ENCODE measurements around the gene IFITM10. TPM values are rescaled to one million over a fixed set of nuclear protein-coding genes. Genes with fewer than 3 reads are reported as not detected.

The IFITM10 gene
- total RNA-seq, 8 experiments from 2014 or later: 0.31 to 3.1 (median 0.73) TPM

DNA sequence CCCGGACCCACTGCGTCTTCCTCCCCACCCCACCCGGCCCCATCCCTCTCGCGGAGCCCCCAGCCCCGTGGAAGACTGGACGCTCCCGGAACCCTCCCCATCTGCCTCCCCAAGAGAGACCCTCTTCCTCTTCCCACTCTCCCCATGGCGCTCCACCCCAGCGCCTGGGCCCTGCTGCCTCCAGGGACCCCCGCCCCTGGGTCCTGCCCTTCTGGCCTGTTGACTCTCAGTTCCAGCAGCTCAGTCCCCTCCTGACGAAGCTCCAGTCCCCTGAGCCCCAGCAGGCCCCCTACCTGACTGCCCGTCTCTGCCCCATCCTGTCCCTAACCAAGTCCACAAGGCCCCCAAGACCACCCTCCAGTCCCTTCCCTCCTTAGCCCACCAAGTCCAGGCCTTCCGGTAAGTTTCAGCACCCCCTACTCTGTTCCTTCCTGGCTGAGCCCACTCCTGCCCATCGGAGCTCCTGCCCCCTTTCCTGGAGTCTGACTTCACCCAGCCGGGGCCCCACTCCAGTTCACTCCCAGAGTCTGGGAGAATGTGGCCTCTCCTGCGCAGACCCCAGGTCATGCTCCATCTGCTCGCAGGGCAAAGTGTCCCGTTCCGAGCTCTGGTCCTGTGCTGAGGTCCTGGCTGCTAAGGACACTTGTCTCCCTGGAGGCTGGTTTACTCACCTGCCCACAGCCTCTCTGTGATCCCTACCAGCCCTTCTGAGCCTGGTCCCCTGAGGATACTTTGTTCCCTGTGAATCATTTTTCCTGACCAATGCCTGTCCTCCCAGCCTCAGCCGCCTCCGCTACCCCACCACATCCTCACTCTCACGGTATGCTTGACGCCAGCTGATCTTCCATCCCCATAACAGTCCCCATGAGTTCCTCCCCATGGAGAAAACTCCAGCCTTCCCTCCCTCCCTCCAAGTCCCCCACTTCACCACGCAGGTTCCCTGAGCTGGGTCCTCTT is 722 bp downstream of the IFITM10 start:
- in situ Hi-C loops (cut with MboI; ENCODE audit: low pct_unique_long_range_greater_than_20kb in 2 of 9, low sequenced_read_pairs in 9 of 9, unreplicated experiment in 9 of 9): no loop called here
- ATAC-seq (replicated peaks in 6 of 8): peak; percentile 7 to 77 (median 59)
- Histone ChIP-seq H3K27ac (no peak overlapping the region), H3K4me1 (replicated peaks in 1 of 2) (peaks cover 2 to 13% of the 10 kb centered on the region in 2 donors), H3K4me3 (peak overlapping the region in 4 of 5 donors; percentile 21 to 36 (median 25))
- WGBS, 10 experiments: 0 to 38% (median 8%) methylated on average over 1 to 5 of the region's 25 CpGs; no CpG with 5 or more reads in 4 of the 10 experiments

DNA sequence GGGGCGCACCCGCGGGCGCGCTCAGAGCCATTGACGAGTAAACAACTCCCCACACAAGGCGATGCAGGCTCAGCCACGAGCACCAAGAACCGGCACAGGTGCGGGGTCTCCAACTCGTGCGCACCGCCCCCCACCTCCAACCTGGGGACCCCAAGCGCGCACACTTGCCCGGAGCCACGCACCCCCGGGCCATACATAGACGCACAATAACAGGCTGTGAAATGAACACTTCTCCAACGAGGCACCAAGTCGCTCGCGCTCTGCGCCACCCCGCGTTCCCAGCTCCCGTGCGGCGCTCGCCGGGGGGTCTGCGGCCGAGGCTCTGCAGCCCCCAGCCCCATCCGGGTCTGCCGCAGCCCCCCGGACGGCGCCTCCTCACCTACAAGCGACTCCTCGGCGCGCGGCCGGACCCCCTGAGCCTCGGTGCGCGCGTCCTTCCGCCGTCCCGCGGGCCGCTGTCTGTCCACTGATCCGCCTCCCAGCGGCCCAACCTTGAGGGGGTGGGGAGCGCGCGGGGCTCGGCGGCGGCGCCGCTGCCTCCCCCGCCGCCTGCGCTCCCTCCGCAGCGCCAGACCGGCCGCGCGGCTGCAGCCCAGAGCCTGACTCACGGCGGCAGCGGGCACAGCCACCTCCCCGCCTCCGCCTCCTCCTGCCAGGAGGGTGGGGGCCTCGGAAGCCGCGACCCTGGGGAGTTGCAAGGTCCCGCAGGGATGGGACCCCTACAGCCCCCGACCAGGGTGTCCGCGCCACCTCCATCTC is 1.6 kb downstream of the IFITM10 start:
- peak; percentile 8 to 65 (median 52) for ATAC-seq (replicated peaks in 6 of 8)
- WGBS, 10 experiments: 0 to 3% (median 2%) methylated on average over 1 to 14 of the region's 84 CpGs; no CpG with 5 or more reads in 6 of the 10 experiments
- Histone ChIP-seq H3K4me1 (replicated peaks in 1 of 2) (peaks cover 2 to 13% of the 10 kb centered on the region in 2 donors), H3K27ac (no peak overlapping the region), H3K4me3 (peak overlapping the region; percentile 12 to 36 (median 25))
- in situ Hi-C loops (cut with MboI; ENCODE audit: low pct_unique_long_range_greater_than_20kb in 2 of 9, low sequenced_read_pairs in 9 of 9, unreplicated experiment in 9 of 9): no loop called here

DNA sequence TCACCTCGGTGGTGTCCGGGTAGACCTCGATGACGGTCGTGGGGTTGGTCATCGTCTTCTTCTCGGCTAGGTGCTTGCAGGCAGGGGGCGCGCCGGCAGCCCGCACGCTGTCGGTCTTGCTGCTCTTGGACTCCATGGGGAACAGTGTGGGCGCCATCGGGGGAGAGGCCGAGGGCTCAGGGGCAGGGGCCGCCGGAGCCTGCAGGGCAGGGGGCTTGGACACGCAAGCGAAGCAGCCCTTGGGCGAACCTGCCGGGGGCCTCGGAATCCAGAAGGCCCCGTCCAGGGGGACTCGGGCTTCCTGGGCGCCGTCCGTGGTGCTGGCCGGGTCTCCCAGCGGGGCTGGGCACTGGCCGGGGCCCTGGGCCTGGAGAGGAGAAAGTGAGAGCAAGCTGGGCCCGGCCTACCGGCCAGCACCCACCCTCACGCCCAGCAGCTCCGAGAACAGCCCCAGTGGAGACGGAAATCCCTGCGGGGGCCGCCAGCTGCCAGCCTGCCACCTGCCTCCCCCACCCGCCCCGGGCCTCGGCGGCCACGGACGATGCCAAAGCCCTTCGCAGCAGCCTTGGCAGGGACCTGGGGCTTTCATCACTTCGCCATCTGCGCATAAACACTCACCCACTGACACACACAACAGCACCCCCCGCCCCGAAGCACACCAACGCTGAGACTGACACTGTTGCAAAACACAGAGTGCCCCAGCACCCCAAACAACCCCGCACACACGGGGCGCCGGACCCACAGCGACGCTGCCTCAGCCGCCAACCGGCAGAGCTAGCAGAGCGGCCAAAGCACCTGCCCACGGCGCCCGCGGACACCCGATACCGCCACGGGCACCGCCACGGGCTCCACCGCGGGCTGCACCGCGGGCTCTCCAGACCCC is 2.4 kb downstream of the IFITM10 start:
- 0 to 58% (median 5%) methylated on average over 1 to 16 of the region's 72 CpGs; no CpG with 5 or more reads in 7 of the 10 experiments for WGBS, 10 experiments

DNA sequence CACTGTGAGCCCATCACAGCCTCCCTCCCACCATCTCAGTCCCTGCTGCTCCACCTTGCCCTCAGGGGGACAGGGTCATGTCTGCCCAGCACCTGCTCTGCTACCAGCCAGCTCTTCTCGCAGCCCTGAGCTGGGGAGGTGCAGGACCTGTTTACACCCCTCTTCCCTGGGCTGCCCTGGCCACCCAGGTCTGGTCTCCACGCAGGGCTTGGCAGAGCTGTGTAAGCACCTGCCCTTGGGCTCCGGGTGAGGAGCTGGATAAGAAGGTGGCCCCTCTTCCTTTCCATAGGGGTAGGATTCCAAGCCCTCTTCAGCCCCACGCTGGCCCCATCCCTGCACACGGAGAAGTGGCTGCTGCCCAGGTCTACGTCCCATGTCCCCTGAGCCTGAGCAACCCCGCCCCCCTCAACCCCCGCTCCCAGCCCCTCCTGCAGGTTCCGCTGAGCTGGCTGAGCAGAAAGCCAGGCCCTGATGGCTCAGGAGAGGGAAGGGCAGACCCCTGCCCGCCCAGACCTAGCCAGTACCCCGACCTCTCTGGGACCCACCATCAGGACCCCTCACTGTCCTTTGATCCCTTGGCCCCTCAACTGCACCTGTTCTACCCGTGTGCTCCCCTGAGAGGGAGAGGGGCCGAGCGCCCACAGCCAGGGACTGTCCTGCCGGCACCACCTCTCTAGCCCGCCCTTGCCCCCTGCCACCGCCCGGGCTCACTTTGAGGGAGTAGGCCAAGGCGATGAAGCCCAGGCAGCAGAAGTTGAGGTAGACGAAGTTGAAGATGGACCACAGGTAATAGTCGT is 3.2 kb downstream of the IFITM10 start:
- H3K4me3 ChIP-seq: no peak overlapping the region

More for the DNA sequence above, 2.4 kb downstream of the IFITM10 start:
- in situ Hi-C loops (cut with MboI; ENCODE audit: low pct_unique_long_range_greater_than_20kb in 2 of 9, low sequenced_read_pairs in 9 of 9, unreplicated experiment in 9 of 9): no loop called here
- H3K27ac ChIP-seq: no peak overlapping the region
- peaks cover 2 to 13% of the 10 kb centered on the region in 2 donors for H3K4me1 ChIP-seq (replicated peaks in 1 of 2)
- peak overlapping the region in 3 of 5 donors; percentile 25 to 36 (median 25) for H3K4me3 ChIP-seq
- ATAC-seq (replicated peaks in 6 of 8): no peak

DNA sequence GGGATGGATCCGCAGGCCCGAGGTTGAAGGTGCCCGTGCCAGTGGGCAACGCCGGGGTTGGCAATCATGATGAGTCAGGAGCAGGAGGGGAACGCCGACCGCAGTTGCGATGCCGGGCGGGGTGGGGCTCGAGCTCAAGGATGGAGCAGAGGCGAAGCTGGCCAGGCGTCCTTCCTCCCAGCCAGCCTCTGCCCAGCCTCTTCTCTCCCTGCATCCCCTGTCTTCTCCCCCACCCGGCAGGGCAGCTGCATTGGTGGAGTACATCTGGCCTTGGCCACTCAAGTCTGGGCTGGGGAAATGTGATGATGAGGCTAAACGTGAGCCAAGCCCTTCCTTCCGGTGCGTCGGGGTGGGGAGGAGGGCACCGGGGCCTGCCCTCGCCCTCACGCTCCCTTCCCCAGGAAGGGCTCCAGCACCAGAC is 3.9 kb downstream of the IFITM10 start:
- 0 to 100% (median 53%) methylated on average over 1 to 6 of the region's 22 CpGs; no CpG with 5 or more reads in 6 of the 10 experiments for WGBS, 10 experiments
- Histone ChIP-seq H3K4me3 (no peak overlapping the region), H3K4me1 (replicated peaks in 1 of 2) (peaks cover 2 to 13% of the 10 kb centered on the region in 2 donors), H3K27ac (no peak overlapping the region)
- ATAC-seq (replicated peaks in 6 of 8): no peak
- in situ Hi-C loops (cut with MboI; ENCODE audit: low pct_unique_long_range_greater_than_20kb in 2 of 9, low sequenced_read_pairs in 9 of 9, unreplicated experiment in 9 of 9): no loop called here

More for the DNA sequence above, 3.2 kb downstream of the IFITM10 start:
- 78% methylated on average over 3 of the region's 21 CpGs; no CpG with 5 or more reads in 9 of the 10 experiments for WGBS, 10 experiments
- Histone ChIP-seq H3K4me1 (replicated peaks in 1 of 2) (peaks cover 2 to 13% of the 10 kb centered on the region in 2 donors), H3K27ac (no peak overlapping the region)
- no peak for ATAC-seq (replicated peaks in 6 of 8)
- in situ Hi-C loops (cut with MboI; ENCODE audit: low pct_unique_long_range_greater_than_20kb in 2 of 9, low sequenced_read_pairs in 9 of 9, unreplicated experiment in 9 of 9): no loop called here

DNA sequence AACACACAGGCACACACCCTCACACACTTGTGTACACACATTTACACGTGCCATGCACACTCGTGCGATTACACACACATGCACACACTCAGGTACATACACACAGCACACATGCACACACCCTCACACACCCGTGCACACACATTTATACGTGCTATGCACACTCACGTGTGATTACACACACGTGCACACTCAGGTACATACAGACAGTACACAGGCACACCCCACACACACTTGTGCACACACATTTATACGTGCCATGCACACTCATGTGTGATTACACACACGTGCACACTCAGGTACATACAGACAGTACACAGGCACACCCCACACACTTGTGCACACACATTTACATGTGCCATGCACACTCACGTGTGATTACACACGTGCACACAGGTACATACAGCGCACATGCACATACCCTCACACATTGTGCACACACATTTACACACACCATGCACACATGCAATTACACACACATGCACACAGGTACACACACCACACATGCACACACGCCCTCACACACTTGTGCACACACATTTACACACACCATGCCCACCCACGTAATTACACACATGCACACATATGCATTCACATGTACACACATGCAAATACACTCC is 4.6 kb downstream of the IFITM10 start:
- Histone ChIP-seq H3K4me3 (no peak overlapping the region), H3K4me1 (replicated peaks in 1 of 2) (peaks cover 2 to 13% of the 10 kb centered on the region in 2 donors), H3K27ac (no peak overlapping the region)
- no peak for ATAC-seq (replicated peaks in 6 of 8)
- 40 to 80% (median 69%) methylated on average over 1 to 12 of the region's 14 CpGs; no CpG with 5 or more reads in 2 of the 10 experiments for whole genome bisulfite sequencing, 10 experiments
- in situ Hi-C loops (cut with MboI; ENCODE audit: low pct_unique_long_range_greater_than_20kb in 2 of 9, low sequenced_read_pairs in 9 of 9, unreplicated experiment in 9 of 9): no loop called here

DNA sequence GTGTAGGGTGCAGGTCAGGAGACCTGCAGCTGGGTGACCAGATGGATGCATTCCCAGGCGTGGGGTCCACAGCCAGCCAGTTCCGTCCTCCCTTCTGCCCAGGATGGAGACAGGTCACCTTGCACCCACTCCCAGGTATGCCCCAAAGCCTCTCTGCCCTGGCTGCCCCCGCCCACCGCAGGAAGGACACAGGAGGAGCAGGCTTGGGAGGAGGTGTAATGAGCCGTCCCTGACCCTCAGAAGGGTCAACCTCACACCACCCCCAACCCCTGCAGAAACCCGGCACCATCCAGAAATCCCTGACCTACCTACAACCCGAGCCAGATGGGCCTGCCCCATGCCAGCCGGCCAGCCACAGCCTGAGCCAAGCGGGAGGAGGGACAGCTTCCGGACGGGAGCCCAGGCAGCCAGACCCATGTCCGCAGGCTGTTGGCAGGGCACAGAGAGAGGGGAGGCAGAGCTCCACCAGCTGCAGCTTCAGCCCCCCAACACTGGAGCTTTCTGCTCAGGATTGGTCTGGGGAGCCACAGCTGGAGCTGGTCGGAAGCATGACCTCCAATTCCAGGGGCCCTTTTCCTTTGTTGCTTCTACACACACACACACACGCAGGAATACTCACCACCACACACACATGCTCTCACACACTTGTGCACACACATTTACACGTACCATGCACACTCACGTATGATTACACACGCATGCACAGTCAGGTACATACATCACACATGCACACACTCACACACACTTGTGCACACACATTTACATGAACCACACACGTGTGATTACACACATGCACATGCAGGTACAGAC is 5.3 kb downstream of the IFITM10 start:
- WGBS, 10 experiments: 65 to 100% (median 71%) methylated on average over 1 to 8 of the region's 18 CpGs; no CpG with 5 or more reads in 5 of the 10 experiments
- H3K4me3 ChIP-seq: no peak overlapping the region
- in situ Hi-C loops (cut with MboI; ENCODE audit: low pct_unique_long_range_greater_than_20kb in 2 of 9, low sequenced_read_pairs in 9 of 9, unreplicated experiment in 9 of 9): no loop called here
- peaks cover under 1 to 9% of the 10 kb centered on the region in 2 donors for H3K4me1 ChIP-seq (replicated peaks in 1 of 2)
- ATAC-seq (replicated peaks in 6 of 8): no peak
- no peak overlapping the region for H3K27ac ChIP-seq

DNA sequence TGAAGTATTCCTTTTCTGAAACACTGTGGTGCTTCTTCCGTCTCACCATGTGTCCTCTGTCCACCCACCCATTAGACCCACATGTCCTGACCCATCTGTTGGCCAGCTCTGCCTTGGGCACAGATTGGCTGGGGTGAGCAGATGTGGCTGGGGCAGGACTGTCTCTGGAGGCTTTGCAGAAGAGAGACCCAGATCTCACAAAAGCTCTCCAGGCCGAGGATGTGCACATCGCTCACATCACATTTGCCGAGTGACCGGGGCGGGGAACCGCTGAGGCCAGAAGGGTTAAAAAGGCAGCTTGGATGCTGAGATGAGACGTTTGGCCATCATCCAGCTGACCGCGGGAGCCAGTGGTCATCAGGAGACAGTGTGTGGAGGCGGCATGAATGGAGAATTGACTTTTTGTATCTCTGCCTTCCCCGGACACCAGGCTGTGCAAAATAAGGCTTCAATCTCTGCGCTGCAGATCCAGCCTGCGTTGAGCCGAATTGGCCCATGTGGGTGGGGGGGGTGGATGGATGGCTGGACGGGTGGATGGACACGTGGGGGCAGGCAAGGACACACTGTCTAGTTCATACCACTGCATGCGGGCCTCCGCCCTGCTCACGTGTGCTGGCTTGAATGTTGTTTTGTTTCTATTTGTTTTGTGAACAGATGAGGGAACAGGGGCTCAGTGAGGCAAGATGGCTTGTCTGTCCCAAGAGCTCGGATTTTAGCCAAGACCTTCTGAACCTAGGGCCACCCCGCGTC is 6.1 kb downstream of the IFITM10 start:
- 40% methylated on average over 2 of the region's 23 CpGs; no CpG with 5 or more reads in 9 of the 10 experiments for WGBS, 10 experiments
- H3K4me1 ChIP-seq (replicated peaks in 1 of 2): peaks cover 0 to 5% of the 10 kb centered on the region in 2 donors
- no peak overlapping the region for H3K4me3 ChIP-seq
- no peak overlapping the region for H3K27ac ChIP-seq
- peak in 3 of 8 experiments; percentile 24 to 72 (median 47) for ATAC-seq (replicated peaks in 6 of 8)
- in situ Hi-C loops (cut with MboI; ENCODE audit: low pct_unique_long_range_greater_than_20kb in 2 of 9, low sequenced_read_pairs in 9 of 9, unreplicated experiment in 9 of 9): no loop called here

DNA sequence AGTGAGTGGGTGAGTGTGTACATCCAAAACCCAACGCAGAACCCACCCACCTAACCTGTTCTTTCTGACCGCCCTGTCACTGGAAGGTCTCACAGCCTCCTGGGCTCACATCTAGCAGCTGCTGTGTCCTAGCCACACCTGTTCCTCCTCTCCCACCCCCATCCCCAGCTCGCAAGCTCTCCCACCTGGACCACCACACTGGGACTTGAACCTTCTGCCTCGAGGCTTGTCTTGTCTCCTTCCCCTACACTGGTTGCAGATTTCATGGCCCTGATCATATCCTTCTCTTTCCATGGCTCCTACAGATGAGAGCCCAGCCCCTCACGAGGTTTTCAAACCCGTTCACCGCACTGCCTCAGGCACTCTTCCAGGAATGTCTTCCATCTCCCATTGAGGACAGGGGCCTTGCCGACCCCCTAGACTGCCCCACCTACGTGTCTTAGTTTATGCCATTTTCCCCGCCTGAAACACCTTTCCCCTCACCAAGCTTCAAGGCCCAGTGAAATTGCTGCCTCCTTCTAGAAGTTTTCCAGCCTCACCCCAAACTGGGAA is 6.7 kb downstream of the IFITM10 start:
- no peak overlapping the region for H3K4me3 ChIP-seq
- in situ Hi-C loops (cut with MboI; ENCODE audit: low pct_unique_long_range_greater_than_20kb in 2 of 9, low sequenced_read_pairs in 9 of 9, unreplicated experiment in 9 of 9): no loop called here
- no peak overlapping the region for H3K27ac ChIP-seq
- 30 to 80% (median 53%) methylated on average over 1 to 6 of the region's 10 CpGs; no CpG with 5 or more reads in 3 of the 10 experiments for WGBS, 10 experiments
- ATAC-seq (replicated peaks in 6 of 8): no peak
- H3K4me1 ChIP-seq (replicated peaks in 1 of 2): peaks cover 0 to under 1% of the 10 kb centered on the region in 2 donors

All from motor neuron (in vitro differentiated cells).